ENCODE measurements around the gene DGAT2L6.
"Not testable (repeated sequence)": the region's sequence is repeated elsewhere in the genome, so short reads cannot be mapped to it uniquely, and the experiment has no call there.

Gene DGAT2L6

DNA sequence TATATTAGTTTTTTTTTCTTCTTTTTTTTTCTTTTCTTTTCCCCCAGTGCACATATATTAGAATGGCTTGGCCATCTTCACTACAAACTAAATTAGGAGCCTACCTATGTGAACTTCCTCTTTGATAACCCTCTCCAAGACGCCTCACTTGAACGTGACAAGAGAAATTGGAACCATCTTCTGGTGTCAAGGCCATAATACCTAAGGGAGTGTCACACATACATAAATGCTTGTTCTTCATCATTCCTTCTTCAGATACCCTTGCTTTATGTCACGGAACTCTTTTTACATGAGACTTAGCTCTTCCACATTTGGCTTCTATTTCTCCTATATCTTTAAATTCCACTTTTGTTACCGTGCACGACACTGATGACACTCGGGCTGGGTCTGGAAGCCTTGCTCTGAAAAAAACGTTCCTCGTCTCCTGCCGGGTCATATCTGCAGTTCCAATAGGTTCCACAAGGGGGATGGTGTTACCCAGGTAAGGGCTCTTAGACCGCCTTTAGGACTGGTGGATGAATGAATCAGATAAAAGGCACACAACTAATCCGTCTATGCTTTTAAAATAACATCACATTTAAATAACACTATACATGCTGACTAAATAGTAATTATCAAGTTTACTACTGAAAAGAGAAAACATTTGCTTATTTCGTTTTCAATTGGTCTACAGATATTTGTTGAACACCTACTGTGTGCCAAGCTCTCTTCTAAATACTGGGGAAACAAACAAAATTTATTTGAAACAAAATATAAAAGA, 19.9 kb downstream of the DGAT2L6 start:
- DNase-seq (ENCODE audit: low read depth), result peak; percentile 52

DNA sequence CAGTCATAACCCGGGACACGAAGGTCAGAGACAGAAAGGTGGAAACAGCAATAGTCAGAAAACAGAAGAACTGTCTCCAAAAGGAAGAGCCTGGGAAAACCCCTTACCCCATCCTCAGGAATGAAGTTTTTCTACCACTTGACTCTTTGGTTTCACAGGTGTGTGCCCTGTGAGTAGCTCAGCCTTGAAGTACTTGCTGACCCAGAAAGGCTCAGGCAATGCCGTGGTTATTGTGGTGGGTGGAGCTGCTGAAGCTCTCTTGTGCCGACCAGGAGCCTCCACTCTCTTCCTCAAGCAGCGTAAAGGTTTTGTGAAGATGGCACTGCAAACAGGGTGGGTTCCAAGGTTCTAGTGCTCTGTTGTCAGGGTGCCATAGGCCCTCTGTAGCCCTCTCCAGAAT, 24.4 kb downstream of the DGAT2L6 start:
- no peak for DNase-seq (ENCODE audit: low read depth)

DNA sequence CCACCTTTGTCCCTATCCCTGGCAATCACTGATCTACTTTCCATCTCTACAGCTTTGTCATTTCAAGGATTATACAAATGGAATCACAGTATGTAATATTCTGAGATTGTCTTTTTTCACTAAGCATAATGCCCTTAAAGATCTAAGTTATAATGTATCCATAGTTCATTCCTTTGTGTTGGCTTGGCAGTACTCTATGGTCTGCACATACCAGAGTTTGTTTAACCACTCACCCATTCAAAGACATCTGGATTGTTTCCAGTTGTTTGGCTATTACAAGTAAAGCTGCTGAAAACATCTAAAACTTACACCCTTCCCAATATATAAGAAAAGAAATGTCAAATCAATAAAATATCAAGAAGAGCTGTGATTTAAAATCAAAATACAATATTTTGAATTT, 31.2 kb downstream of the DGAT2L6 start:
- no peak for DNase-seq (ENCODE audit: low read depth)

DNA sequence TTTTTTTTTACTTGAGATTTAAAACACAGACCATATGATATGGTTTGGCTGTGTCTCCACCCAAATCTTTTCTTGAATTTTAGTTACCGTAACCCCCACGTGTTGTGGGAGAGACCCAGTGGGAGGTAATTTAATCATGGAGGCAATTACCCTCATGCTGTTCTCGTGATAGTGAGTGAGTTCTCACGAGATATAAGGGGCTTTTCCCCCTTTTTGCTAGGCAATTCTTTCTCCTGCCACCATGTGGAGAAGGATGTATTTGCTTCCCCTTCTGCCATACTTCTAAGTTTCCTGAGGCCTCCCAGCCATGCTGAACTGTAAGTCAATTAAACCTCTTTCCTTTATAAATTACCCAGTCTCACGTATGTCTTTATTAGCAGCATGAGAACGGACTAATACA, 32.3 kb downstream of the DGAT2L6 start:
- not testable (repeated sequence) for DNase-seq (ENCODE audit: low read depth)

DNA sequence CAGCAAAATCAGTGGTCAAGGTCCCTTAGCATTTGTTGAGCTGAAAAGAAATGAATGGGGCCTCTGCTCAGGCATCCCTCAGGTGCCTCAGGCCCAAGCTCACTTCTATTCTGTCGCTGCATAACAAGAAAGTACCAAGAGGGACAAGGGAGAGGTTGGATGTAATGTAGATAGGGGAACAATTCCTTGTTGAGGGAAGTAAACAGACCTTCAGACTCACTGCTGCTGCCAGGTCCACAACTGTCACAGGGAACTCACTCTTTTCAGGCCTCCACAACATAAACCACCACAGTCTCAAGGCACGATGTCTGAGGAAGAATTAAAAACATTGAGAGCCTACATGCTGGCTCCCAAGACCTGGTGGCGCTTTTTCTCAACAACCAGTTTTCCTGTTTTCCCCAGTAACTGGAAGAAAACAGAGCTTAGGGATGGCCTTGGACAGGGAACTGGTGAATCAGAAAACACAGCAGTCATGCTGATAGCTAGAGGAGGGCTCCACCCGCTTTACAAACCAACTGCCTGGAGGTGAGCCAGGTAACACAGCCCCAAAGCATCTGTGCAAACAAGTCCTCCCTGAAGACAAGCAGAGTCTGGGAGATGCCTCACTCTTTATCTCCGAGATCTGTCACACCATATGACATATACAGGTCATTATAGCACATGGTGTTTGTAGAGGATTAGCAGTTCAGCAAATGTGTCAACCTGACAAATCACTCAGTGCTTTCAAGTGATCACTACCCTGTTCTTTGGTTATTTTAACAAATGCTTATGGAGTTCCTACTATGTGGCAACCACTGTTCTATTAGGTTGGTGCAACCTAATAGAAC, 42.9 kb downstream of the DGAT2L6 start:
- DNase-seq (ENCODE audit: low read depth), result no peak

DNA sequence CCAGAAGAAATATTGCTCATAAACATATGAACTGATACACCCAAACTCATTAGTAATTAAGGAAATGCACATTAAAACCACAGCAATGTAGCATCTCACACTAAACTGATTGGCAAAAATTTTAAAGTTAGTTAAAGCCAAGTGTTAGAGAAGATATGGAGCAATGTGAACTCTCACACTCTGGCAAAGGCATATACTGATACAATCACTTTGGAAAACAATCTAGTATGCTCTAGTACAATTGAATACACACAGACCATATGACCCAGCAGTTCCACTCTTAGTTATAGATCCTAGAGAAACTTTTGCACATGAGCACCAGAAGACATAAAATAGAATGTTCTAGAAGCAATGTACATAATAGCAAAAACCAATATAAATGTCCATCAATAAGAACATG, 48.8 kb downstream of the DGAT2L6 start:
- DNase-seq (ENCODE audit: low read depth), result no peak

DNA sequence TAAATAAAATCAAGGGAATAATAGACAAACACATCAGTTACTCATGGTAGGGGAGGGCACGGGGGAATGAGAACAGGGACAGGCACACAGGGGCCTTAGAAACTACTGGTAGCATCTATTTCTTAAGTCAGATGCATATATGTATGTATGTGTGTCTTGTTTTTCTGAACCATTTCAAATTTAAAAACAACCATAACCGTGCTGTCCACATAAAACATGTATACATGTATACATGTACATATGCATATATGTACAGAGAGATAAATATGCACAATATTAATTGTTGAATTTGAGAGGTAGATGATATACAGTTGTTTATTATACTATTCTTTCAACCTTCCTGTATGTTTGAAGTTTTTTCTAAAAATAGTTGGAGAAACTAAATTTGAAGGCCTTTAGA, 49.4 kb downstream of the DGAT2L6 start:
- DNase-seq (ENCODE audit: low read depth), result no peak

DNA sequence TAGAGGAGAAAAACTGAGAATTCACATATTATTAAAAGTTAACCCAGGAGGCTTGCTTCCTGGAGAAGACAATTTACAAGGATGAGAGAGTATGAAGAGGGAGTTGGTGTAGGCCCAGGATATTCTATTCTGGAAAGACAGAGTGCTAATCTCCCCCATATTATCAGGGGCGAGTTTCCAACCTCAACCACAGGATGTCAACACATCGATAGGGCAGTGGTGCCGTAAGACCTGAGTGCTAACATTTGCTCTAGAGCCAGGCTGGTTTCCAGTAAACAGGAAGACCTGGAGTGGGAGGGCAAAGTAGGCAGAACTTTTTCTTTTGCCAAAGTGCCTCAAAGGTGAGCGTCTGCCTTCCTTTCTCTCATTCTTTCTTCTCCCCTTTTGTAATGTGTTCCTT, 54.4 kb downstream of the DGAT2L6 start:
- DNase-seq (ENCODE audit: low read depth), result no peak

DNA sequence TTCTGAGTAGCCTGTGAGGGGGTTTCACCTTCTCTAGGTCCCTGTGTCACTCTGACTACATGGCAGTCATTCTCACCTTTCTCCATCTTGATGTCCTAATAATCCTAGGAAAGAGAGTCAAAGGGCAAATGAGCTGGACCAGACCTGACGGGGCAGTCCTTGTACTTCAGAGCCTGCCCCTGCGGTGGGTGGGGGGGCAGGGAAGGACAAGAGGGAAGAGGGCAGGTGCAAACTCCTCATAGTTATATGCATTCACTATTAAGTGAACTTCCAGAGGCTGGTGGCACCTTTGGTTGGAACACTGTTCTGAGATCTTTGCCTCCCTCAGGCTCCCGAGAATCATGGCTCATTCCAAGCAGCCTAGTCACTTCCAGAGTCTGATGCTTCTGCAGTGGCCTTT, 57.1 kb downstream of the DGAT2L6 start, which contains the start of gene AWAT1:
TSS of gene AWAT1 (plus strand) at position 301 of the 400 bp plus-strand sequence. CDS start at position 342, 41 bp downstream.
- DNase-seq (ENCODE audit: low read depth), result no peak

DNA sequence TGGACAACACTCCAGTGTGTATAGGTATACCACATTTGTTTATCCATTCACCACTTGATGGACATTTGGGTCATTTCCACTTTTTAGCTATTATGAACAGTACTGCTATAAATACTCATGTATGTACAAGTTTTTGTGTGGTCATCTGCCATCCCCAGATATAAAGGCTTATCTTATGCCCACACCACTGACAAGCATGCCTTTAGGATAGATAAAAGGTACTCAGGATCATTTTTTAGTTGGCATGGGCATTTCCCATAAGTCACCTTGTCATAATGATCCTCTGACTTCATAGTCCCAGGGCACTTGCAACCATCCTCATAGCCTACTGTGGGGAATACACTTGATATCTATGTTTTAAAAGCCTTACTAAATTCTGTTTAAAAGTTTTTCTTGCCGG, 63.5 kb downstream of the DGAT2L6 start:
- no peak for DNase-seq (ENCODE audit: low read depth)

DNA sequence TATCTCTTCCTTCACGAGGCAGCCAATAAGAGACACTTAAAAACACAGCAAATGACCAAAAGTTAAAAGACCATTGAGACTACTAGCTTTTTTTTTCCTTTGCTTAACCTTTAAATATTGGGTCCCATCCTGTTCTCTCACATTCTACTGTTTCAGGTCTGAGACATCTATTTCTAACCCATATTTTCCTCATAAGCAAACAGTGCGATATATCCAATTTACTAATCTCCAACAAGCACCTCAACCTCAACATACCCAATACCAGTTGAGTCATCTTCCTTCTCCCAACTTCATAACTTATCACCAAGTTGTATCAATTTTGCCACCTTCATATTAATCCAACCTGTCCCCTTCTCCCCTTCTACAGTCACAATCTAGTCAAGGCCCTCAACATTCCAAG, 64.2 kb downstream of the DGAT2L6 start:
- DNase-seq (ENCODE audit: low read depth), result no peak

DNA sequence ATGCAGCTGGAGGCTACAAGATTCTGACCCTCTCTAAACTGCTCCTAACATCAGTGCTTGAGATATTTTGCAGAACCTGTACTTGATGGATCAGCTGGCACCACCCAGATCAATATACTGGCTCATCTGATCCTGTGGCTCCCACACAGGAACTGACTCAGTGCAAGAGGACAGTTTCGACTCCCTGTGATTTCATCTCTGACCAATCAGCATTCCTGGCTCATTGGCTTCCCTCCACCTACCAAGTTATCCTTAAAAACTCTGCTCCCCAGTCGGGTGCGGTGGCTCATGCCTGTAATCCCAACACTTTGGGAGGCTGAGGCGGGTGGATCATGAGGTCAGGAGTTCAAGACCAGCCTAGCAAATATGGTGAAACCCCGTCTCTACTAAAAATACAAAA, 66.3 kb downstream of the DGAT2L6 start:
- DNase-seq (ENCODE audit: low read depth), result not testable (repeated sequence)

DNA sequence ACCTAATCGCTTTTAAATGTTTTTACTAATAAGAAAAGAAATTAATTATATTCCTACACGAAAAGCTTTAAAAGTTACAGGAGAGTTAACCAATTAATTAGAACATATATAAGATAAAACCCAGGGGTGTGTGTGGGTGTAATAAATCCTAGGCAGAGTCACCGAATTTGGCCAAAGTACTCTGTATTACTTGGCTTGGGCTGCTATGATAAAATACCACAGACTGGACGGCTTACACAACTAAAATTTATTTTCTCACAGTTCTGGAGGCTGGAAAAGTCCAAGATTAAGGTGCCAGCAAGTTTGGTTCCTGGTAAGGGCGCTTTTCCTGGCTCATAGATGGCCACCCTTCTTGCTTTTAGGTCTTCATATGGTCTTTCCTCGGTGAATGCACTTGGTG, 67.6 kb downstream of the DGAT2L6 start:
- DNase-seq (ENCODE audit: low read depth), result no peak

DNA sequence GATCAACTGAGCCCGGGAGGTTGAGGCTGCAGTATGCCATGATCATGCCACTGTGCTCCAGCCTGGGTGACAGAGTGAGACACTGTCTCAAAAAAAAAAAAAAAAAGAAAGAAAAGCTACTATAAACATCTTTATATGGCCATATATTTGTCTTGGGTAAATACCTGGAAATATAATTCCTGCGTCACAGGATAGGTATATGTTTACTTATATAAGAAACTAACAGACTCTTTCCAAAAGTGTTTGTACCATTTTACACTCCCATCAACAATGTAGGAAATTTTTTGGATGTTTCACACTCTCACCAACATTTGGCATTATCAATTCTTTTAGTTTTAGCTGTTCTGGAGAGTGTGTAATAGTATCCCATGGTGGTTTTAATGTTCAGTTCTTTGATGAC, 70.0 kb downstream of the DGAT2L6 start:
- no peak for DNase-seq (ENCODE audit: low read depth)

DNA sequence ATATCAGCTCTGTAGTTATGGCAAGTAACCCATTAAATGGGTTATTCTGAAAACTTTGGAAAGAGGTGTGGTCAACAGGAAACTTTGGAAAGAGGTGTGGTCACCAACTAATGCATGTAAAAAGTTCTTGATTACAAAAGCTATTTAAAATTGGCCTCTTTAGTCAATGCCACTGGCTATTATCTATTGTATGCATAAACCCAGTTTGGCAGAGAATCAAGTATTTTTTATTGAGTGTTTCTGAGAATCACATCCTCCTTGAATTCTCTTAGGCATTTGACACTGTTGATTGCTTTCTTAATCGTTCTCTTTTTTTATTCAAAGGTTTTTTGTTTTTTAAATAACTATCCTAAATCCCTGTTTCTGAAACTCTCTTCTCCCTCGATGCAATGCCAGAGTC, 75.2 kb downstream of the DGAT2L6 start:
- no peak for DNase-seq (ENCODE audit: low read depth)

DNA sequence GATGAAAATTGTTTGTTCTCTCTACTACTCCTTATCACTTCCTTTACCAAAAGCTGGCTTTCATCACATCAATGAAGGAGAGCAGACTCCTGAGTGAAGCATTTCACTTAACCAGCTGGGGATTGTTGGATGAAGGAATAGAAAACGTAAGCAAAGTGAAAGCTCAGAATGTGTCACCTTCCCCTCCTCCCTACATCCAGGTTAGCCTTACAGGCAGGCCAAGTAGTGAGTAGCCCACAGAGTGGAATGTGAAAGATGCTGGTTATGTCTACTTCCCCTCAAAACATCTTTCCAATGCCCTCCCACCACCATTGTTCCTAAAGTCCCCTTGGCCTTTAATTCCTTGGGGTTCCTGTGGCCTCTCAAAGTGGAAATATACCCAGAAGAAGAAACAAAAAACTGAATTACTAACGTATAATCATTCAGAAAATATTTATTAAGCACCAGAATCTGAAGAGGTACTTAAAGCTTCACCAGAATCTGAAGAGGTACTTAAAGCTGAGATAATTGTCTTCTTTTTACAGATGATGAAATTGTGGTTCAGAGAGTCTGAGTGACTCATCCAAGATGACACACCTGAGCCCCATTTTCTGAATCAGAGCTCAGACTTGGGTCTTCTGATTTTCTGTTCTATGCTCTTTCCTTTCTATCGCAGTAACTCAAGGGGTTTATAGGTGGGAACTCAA, 76.2 kb downstream of the DGAT2L6 start:
- DNase-seq (ENCODE audit: low read depth), result no peak

DNA sequence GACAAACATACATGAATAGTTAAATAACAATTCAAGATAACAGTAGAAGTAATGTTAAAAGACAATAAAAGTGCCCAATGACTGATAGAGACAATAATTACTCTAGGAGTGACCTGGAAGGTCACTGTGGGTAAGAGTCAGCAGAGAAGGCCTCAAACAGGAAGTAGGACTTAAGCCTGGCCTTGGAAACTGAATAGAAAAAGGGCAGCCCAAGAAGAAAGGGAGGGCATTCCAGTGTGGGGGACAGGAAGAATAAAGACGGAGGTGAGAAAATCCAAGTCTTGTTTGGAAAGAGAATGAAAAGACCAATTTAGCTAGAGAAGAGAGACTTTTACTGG, 76.7 kb downstream of the DGAT2L6 start:
- no peak for DNase-seq (ENCODE audit: low read depth)

DNA sequence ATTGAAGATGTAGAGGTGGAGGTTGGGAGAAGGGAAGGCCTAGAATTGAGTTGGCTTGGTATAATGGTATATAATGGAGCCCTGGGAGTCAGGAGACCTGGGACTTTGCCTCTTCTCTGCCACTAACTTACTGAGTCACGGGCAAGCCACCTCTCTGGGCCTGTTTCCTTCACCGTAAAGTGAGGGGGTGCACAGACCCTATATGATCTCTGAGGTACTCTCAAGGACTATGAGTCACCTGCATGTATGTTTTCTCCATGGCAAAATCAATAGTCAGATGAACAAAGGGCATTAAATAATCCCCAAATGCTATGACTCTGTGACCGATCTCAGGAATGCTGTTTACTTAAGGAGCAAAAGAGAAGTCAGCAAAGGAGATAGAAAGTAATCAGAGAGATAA, 77.6 kb downstream of the DGAT2L6 start:
- no peak for DNase-seq (ENCODE audit: low read depth)

Measured in stimulated activated CD4-positive, alpha-beta T cell treated with anti-CD3 and anti-CD28 coated beads, Interleukin-2, amount 100 ng/mL, for 4 hours (primary cell).